GM19351 (cell line): ENCODE measurements around the gene SLC25A45.

Experiments used
- ATAC-seq: cut with Tn5 transposase; IDR thresholded peaks from one replicate; pipeline ENCODE4 v1.9.1; 2021; ENCODE audit warnings: mild to moderate bottlenecking, moderate library complexity; ENCODE audit not compliant: unreplicated experiment

SLC25A45 gene

DNA sequence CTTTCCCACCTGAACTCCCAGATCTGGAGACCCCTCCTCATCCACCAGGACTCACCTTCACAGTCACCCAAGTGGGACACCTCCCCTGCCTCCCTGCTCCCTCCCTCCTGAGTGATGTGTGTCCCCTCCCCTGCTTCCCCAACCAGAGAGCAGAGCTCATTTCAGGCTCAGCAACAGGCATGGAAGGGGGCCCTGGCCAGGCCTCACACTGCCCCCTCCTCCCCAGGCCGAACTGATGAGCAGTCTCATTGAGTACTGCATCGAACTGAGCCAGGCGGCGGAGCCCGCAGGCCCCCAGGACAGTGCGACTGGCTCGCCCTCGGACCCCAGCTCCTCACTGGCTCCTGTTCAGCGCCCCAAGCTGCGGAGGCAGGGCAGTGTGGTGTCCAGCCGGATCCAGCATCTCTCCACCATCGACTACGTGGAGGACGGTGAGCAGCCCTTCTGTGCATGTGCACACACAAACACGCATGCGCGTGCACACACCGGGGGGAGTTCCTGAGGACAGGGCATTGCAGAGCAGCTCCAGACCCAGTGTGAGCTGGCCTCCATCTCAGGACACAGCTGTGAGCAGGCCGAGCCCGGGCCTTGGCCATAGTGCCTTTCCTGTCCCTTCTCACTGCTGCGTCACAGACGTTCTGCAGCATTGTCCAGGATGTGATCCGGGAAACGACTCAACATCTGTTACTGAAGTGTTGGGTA is 22.3 kb upstream of the SLC25A45 start:
- no peak for ATAC-seq

DNA sequence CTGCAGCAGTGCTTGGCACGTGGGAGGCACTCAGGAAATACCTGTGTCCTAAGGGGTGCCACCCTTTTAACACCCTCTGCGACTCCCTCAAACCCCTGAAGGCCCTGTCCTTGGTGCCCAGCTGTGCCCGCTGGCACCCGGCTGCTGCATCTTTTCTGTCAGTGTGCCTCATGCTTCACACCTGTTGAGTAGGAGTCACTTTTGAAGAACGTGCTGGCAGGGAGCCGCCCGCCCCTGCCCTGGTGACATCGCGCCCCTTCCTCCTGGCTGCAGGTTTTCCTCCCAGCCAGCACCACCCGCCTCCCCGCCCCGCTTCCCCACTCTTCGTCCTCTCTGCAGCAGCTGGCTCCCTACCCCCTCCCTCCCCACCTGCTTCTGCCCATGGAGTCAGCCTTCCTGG is 21.8 kb upstream of the SLC25A45 start:
- ATAC-seq: no peak

GRCh38 chr11:65403607-65404121 is 21.2 kb upstream of the SLC25A45 start:
- no peak for ATAC-seq

DNA sequence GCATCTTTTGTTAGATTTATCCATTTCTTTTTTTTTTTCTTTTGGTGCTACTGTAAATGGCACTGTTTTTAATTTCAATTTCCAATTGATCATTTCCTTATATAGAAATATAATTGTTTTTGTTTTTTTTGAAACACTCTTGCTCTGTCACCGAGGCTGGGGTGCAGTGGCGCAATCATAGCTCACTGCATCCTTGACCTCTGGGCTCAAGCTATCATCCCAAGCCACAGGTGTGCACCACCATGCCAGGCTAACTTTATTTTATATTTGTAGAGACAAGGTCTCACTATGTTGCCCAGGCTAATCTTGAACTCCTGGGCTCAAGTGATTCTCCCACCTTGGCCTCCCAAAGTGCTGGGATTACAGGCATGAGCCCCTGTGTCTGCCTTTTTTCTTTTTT is 20.3 kb upstream of the SLC25A45 start:
- ATAC-seq: no peak

DNA sequence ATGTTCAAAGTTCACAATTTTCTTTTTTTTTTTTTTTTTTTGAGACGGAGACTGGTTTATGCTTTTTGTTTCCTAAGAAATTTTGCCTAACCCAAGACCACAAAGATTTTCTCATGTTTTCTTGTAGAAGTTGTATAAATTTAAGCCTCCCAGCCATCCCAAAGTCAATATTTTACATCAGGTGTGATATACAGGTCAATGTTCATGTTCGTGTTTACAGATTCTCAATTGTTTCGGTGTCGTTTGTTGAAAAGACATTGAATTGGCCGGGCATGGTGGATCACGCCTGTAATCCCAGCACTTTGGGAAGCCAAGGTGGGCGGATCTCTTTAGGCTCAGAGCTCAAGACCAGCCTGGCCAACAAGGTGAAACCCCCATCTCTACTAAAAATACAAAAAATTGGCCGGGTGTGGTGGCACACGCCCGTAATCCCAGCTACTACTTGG is 19.4 kb upstream of the SLC25A45 start:
- no peak for ATAC-seq

DNA sequence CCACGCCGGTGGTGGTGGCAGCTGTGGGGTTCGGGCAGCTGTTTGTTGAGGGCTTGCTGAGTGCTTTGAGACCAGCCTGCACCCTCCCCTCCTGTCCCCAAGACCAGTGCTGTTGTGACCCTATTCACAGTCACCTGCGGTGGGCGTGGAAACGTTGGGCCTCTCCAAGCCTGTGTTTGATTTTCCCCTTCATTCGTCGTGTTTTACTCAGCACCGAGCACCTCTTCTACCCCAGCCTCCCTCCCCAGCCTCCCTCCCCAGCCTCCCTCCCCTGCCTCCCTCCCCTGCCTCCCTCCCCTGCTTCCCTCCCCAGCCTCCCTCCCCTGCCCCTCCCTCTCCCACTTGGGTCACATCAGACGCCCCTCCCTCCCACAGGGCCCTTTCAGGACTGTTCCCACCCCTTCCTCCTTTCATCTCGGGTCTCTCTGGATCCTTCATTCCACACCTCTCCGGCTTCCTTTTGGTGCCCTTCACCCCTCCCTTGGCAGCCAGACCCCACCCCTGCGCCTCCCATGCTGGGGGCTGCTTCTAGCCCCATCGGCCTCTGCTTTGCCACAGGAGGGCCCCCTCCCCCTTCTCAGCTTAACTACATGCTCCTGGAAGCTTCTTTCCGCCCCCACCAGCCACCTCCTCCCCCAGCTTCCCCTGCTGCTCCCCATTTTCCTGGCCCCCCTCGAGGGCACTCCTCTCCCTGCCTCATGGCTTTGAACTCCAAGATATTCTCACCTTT is 18.8 kb upstream of the SLC25A45 start:
- ATAC-seq: no peak

DNA sequence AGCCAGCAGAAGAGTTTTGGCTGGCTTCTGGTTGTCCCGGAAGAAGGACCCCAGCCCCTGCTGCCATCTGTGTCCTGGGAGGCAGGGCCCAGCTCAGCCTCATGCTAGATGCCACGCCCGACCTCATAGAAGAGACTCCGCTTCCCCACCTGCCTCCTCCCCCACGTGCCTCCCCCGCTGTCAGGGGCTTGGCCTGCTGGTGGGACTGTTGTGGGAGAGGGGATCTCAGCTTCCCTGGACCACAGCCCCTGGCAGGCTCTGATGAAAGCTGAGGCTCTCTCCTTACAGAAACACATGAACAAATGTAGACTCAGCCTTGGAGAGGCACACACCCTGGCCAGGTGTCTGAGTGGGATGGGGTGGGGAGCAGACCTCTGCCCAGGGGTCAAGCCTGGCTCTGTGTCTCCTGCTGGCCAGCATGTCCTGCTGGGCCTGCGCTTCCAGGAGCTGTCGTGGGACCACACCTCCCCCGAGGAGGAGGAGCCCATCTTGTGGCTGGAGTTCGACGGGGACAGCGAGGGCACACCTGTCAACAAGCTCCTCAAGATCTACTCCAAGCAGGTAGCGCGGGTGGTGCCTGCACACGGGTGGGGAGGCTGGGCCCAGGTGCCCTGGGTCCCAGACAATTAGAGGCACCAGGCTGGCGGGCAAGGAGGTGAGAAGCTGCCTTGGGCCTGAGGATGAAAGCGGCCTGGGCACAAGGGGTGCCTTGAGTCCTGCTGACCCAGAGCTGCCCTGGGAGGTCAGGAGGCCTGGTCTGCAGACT is 18.0 kb upstream of the SLC25A45 start:
- ATAC-seq: no peak

- ATAC-seq: no peak
Observed at GRCh38 chr11:65399845-65400244, 17.4 kb upstream of the SLC25A45 start.

DNA sequence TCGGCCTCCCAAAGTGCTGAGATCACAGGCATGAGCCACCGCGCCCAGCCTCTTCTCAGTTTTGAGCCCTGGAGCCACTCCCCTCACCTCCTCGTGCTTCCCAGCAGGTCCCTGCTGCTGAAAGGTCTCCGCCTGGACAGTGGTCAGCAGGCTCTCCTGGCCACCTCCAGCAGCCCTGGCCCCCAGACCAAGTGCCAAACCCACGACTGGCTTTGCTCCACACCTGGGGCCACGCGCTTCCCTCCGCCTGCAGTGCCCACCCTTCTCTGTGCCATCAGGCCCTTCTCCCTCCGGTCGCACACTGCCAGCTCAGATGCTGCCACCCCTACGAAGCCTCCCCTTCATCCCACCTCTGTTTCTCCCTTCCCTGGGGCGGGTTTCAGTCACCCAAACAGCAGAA is 16.8 kb upstream of the SLC25A45 start:
- no peak for ATAC-seq

DNA sequence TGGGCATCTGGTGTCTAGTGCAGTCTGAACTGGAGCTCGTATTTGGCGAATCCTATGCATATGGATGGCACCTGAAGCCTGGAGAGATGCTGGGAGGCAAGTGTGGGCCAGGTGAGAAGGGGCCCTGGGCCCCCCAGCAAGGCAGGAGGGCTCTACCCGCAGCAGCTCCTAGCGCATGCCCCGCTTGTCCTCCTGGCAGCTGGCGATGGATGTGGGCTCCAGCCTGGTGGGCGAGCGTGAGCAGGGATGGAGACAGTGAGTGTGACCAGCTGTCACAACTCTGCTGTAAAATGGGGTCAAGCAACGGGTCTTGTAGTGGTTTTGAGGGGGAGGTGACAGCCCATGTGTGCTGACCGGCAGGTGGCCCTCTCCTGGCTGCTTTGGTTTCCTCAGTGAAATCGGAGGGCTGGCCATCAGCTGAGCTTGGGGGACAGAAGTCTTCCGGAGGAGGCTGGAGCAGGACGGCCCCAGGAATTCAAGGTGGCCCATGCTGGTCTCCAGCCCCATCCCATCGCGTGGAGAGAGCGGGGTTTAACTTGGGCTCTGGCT is 16.0 kb upstream of the SLC25A45 start:
- ATAC-seq: no peak

DNA sequence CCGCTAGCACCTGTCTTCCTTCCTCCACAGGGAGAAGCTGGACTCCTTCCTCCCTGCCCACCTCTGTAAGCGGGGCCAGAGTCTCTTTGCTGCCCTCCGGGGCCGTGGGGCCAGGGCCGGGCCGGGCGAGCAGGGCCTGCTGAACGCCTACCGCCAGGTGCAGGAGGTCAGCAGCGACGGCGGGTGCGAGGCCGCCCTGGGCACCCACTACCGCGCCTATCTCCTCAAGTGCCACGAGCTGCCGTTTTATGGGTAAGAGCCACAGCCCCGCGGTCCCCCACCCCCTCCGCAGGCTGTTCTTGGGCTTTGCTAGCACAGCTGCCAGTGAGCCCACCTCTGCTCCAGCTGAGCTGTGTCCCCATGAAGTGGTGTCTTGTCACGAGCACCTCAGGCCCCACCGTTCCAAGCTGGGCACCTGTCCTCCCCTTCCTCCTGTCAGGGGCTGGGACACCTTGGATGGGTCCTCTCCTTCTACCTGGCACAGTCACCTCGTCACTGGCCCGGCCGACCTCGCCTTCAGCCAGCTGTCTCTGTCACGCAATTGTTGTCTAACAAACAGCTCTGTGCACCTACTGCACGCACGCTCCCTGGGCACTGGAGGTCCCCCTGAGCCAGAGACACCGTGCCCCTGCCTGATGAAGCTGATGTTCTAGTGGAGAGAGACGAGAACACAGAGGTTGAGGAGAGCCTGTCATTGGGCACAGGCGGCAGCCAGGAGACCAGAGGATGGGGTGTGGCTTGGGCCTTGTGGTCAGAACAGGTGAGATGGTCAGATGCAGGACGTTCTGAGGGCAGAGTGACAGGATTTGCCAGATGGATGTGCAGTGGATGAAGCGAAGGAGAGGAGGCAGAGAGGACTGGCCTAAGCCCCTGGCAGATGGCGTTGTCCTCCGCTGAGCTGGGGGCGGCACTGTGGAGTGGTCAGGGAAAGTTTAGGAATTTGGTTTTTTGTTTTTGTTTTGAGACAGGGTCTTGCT is 14.6 kb upstream of the SLC25A45 start:
- ATAC-seq: no peak

DNA sequence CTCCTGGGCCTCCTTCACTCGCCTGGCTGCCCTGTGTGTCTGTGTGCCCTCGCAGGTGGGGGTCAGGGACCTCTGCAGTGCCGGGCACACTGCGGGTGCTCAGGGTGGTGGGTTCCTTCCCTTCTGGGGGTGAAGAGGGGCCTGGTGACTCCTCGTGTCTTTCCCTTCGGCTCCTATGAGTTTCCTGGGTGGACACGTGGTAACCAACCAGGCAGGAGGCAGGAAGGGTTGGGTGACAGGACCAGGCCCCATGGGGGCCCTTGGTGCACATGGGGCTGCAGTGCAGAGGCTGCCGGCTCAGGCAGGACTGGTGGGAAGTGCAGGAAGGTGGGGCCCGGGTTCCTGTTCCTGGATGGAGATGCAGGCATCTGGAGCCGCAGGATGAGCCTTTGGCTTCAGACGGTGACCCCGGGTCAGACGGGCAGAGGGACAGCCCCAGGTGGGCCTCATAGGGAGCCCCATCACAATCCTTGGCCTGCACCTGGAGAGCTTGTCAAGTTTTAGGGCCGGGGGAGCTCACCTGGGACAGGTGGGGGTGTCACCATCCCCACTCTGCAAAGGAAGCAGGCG is 13.6 kb upstream of the SLC25A45 start:
- no peak for ATAC-seq

DNA sequence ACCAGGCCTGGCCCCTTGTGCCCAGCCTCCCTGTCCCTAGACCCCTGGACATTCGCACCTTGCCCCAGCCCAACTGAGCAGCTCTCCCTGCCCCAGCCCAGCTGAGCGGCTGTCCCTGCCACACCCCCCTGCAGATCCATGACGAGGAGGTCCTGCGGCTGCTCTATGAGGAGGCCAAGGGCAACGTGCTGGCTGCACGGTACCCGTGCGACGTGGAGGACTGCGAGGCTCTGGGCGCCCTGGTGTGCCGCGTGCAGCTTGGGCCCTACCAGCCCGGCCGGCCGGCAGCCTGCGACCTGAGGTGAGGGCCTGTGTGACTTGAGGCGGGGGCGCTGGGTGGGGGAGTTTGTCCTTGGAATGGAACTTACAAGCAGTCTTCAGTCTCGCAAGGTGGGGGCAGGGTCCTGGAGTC is 11.7 kb upstream of the SLC25A45 start:
- no peak for ATAC-seq

DNA sequence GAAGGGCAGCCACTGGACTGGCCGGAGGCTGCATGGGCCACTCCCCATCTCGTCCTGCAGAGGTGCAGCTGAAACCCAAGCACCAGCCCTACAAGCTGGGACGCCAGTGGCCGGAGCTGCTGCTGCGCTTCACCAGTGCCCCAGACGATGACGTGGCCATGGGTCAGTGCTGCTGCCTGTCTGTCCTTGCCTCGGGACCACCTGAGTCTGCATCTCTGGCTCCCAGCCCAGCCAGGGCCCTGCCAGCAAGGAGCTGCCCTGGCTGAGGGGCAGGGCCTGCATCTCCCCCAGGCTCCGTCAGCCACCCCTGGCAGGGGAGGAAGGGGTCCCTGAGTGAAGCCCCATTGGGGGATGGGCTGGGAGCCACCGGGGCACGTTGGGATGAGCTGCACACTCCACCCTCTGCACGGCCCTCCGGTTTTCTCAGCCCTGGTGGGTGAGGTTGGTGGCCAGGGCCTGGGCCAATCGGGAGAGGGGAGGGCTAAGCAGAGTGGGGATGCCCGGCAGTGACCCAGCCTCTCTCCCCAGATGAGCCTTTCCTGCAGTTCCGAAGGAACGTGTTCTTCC is 11.2 kb upstream of the SLC25A45 start:
- ATAC-seq: no peak

DNA sequence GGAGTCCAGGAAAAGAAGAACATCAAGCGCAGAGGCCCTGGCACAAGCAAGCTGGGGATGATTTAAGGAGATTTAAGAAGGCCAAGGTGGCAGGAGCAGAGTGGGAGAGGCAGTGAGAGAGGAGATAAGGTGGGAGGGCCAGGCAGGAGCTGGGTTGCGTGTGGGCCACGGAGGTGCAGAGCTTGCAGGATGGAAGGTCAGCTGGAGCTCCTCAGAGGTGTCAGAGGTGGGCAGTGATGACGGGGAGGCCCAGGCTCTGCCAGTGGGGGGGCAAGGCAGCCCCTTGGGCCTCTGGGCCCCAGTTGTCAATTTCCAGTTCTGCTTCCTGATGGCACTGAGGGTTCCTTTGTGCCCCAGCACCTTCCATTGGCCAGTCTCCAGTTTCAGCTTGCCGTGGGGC is 10.5 kb upstream of the SLC25A45 start:
- ATAC-seq: no peak

- ATAC-seq: no peak
Observed at GRCh38 chr11:65392186-65392829, 9.9 kb upstream of the SLC25A45 start.

- no peak for ATAC-seq
Observed at GRCh38 chr11:65390996-65391395, 8.6 kb upstream of the SLC25A45 start.

- ATAC-seq: no peak
Observed at GRCh38 chr11:65390099-65390941, 7.9 kb upstream of the SLC25A45 start.
